CD4-positive, alpha-beta T cell treated with Interleukin-12 subunit alpha and Interleukin-12 subunit beta, for 1 hour (primary cell): Measurements from ENCODE around the gene PKP2.
"Not testable (repeated sequence)": the region's sequence is repeated elsewhere in the genome, so short reads cannot be mapped to it uniquely, and the experiment has no call there.

Source experiments
- DNase-seq: peaks from one replicate; pipeline ENCODE4 v3.0.0-alpha.2; 2020

PKP2 gene

GRCh38 chr12:32861658-32862057, 34.9 kb downstream of the PKP2 start:
- not testable (repeated sequence) for DNase-seq

DNA sequence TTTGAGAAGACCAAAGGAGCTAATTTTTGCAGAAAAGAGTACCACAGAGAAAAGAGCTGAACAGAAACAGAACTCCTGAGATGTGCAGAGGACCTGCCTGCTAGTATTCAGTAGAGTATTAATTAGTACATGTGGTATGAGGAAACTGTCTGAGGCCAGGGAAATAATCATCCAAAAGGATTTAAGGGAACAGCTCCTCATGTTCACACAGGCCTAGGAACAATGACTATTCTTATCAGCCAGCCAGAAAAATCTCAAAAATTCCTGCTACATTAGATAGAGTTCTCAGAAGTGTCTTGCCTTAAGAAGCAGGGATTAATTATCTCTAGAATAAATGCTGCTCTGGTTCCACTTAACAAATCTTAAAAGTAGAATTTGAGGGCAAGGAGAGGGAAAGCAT, 36.4 kb downstream of the PKP2 start:
- no peak for DNase-seq

DNA sequence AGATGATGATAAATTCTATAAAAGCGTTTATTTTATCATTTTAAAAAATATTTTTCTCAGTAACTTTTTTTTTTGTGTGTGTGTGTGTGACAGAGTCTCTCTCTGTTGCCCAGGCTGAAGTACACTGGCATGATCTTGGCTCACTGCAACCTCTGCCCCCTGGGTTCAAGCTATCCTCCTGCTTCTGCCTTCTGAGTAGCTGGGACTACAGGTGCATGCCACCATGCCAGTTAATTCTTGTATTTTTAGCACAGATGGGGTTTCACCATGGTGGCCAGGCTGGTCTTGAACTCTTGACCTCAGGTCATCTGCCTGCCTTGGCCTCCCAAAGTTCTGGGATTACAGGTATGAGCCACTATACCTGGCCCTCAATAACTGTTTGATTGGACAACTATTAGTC, 37.2 kb downstream of the PKP2 start:
- DNase-seq: no peak

DNA sequence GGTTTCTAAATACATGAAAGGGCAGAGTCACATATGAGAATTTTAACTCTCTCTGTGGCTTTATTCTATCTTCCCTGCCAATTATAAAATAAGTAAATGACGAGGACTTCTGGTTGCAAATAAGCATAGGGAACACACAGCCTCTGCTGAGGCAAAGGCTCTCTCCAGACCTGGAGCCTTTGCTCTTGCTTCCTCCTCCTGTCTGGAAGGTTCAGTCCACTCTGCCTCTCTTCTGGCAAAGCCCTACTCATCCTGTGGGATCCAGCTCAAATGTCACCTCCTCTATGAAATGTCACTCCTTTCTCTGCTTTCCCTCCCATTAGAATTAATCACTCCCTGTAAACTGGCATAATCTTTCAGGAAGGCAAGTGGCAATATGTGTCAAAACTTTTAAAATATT, 41.9 kb downstream of the PKP2 start:
- DNase-seq: no peak

GRCh38 chr12:32854097-32854496, 42.5 kb downstream of the PKP2 start:
- DNase-seq: no peak

GRCh38 chr12:32847287-32847686, 49.3 kb downstream of the PKP2 start:
- no peak for DNase-seq

- no peak for DNase-seq
Observed at GRCh38 chr12:32846053-32846452, 50.5 kb downstream of the PKP2 start.

- no peak for DNase-seq
Observed at GRCh38 chr12:32843528-32844095, 53.0 kb downstream of the PKP2 start.

GRCh38 chr12:32841061-32841460, 55.5 kb downstream of the PKP2 start:
- no peak for DNase-seq

- no peak for DNase-seq
Observed at GRCh38 chr12:32839828-32840227, 56.7 kb downstream of the PKP2 start.

GRCh38 chr12:32837974-32838373, 58.6 kb downstream of the PKP2 start:
- no peak for DNase-seq

- DNase-seq: no peak
Observed at GRCh38 chr12:32836710-32837109, 59.9 kb downstream of the PKP2 start.

- DNase-seq: no peak
Observed at GRCh38 chr12:32834122-32834521, 62.5 kb downstream of the PKP2 start.

- DNase-seq: no peak
Observed at GRCh38 chr12:32828552-32828951, 68.0 kb downstream of the PKP2 start.

DNA sequence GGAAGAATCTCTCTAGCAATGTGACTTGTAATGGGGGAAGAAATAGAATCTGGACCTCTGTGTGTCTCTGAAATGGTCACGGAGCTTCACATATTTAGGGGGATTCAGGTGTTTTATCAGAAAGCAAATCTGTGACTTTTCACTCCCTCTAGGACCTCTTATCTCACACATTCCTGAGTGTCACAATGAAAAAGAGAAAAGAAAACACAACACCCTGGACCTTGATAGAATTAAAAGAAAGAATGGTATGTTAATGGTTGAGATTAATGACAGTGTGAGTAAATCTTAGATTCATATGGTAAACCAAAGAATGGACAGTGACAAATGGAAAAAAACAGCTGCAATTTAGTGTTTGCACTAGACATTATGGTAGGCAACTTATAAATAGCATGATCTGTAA, 68.5 kb downstream of the PKP2 start:
- DNase-seq: no peak

- DNase-seq: no peak
Observed at GRCh38 chr12:32826807-32827412, 69.7 kb downstream of the PKP2 start.

DNA sequence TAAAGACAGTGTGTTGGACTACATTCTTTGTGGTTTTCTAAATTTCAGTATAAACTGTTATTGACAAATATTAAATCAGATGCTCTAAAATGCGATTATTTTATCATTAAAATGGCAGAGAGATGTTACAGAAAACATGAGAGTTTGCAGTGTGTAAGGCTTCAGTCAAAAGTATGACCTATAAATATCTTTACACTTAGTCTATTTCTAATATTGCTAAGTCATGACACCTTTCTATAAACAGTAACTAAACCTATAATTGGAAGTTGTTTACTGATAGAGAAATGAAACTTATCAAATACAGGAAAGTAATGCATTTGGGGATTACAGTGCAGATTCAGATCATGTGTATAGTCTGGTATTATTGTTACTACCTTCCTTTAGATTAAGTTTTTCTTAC, 72.0 kb downstream of the PKP2 start:
- DNase-seq: no peak

DNA sequence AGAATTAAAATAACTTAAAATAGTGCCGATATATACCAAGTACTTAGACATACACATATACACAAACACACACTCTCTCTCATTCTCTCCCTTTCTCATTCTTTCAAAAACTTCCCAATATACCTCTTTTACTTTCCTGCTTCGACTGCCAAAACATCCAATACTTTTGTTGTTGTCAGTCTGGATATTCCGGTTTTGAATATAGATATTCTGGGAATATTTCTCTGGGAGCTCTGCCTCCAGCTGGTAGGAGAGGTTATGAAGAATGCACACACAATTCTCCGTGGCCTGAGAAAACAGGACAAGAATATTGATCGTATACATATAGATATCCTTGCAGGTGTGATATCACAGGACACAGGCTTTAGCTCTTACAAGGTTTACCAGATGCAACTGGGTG, 74.2 kb downstream of the PKP2 start:
- DNase-seq: no peak

GRCh38 chr12:32821710-32822109, 74.9 kb downstream of the PKP2 start:
- DNase-seq: no peak

DNA sequence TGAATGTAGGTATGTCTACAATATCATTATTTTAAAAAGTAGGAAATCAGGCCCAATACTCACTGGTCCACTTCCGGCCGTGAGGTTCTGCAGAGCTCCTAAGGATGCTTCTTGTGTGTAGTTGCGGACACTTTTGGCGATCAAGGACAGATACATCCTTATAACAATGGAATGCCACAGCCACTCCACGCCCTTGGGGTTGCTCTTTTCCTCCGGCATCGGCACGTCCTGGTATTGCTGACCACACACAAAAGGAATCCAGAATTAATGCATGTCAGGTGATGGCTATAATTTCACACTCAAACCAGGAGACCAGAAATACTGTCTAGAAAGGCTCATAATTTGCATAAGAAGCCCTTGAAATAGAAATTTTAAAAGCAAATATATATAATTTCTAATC, 75.3 kb downstream of the PKP2 start:
- no peak for DNase-seq

GRCh38 chr12:32820376-32820931, 76.1 kb downstream of the PKP2 start:
- DNase-seq: no peak

DNA sequence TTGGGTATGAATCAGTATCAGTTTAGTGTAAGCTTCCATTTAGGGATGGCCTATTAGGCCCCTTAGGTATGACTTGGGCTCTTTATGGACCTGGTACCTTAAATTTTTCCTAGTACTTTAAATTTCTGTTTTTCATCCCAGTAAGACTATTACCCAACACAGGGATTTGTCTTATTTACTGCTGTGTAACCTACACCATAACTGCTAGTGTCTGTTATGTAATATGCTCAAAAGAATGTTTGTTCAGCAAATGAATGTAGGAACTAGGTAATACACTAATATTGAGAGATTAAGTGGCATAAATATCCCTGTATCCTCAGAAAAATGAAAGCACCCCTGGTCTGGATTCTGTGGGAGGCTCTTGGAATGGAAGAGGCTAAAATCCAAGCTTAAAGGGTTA, 77.2 kb downstream of the PKP2 start:
- no peak for DNase-seq

GRCh38 chr12:32811686-32812392, 84.7 kb downstream of the PKP2 start:
- no peak for DNase-seq

GRCh38 chr12:32809846-32810245, 86.7 kb downstream of the PKP2 start:
- DNase-seq: no peak
